Vagina (tissue), 2 donors: ENCODE results near the gene EXOC3.

Source experiments
- CTCF ChIP-seq, 3 experiments: fragments of 450-650 bp in 2 of 3; fragments of 200-600 bp in 1 of 3; sonication (generic) in 1 of 3; IDR thresholded peaks; one replicate each; pipeline ENCODE4 v1.5.1; 2017 to 2019; ENCODE audit warnings: antibody characterized with exemption in 3 of 3, mild to moderate bottlenecking in 2 of 3, moderate library complexity in 2 of 3
- POLR2A ChIP-seq, 2 donors: fragments of 450-650 bp; IDR thresholded peaks; one replicate each; pipeline ENCODE4 v1.6.1; 2017; ENCODE audit warnings: antibody characterized with exemption in 2 of 2, mild to moderate bottlenecking in 2 of 2, moderate library complexity in 2 of 2

DNA sequence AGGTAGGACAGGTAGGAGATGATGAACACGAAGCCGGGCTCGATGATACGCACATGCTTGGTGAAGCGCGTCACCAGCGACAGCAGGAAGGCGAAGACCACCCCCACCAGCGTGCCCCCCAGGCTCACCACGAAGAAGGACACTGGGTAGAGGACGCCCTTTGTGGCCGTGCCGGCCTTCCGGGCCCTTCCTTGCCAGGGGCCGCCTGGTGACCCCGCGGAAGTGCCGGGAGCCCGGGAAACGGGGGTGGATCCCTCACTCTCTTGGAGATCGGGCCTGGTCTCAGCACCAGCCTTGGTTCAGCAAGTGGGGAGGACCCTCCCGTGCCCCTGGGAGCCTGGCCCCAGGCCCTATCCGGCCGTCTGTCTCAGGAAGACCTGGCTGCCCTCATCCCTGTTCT is 41.6 kb downstream of the EXOC3 start:
- TF ChIP-seq POLR2A (IDR thresholded peaks at IDR 0.05) (no peak), CTCF (IDR thresholded peaks at IDR 0.05) (no peak)
